A673 (cell line): ENCODE data around the gene FGF11. TPM values are rescaled to one million over a fixed set of nuclear protein-coding genes. Genes with fewer than 3 reads are reported as not detected.

ENCODE experiments used
- BruUV-seq: library from RNA; stranded (reverse); fragments of 400-500 nt; replicated peaks from 2 replicates; lab custom pipeline; 2021; lab: Mats Ljungman, UMichigan
- CTCF ChIA-PET: fragments of 300-600 bp; sonication (Branson Sonifier 250); formaldehyde crosslinking; loops from one replicate; lab custom pipeline; 2022; ENCODE audit warnings: antibody characterized with exemption; lab: Charles Lee
- POLR2A ChIA-PET: fragments of 300-600 bp; sonication (Branson Sonifier 250); formaldehyde crosslinking; loops from one replicate; lab custom pipeline; 2022; ENCODE audit warnings: antibody characterized with exemption; ENCODE audit not compliant: low non-redundant PET; lab: Charles Lee
- DNase-seq: peaks from one replicate; pipeline ENCODE4 v3.0.0-alpha.2; 2015; ENCODE audit warnings: low spot score
- H3K27ac ChIP-seq: fragments of 200-600 bp; sonication (generic); 2 replicates; pipeline ENCODE4 v1.5.1; 2016; ENCODE audit warnings: mixed run types, low read depth, mild to moderate bottlenecking, mixed read lengths, antibody characterized with exemption, low read length; ENCODE audit not compliant: poor library complexity, severe bottlenecking
- H3K27me3 ChIP-seq: fragments of 200-600 bp; sonication (generic); replicated peaks from 2 replicates; pipeline ENCODE4 v1.6.1; 2017; ENCODE audit warnings: mixed run types, low read depth, mild to moderate bottlenecking, mixed read lengths, antibody characterized with exemption, low read length; ENCODE audit not compliant: insufficient read depth, poor library complexity
- H3K36me3 ChIP-seq: fragments of 200-600 bp; sonication (generic); 2 replicates; pipeline ENCODE4 v1.6.1; 2016; ENCODE audit warnings: mixed run types, mild to moderate bottlenecking, mixed read lengths, antibody characterized with exemption, low read length; ENCODE audit not compliant: insufficient read depth, poor library complexity, severe bottlenecking
- H3K4me1 ChIP-seq: fragments of 200-600 bp; sonication (generic); 2 replicates; pipeline ENCODE4 v1.6.1; 2017; ENCODE audit warnings: mixed run types, mild to moderate bottlenecking, mixed read lengths, antibody characterized with exemption, low read length; ENCODE audit not compliant: insufficient read depth, poor library complexity, severe bottlenecking
- H3K4me3 ChIP-seq: fragments of 200-600 bp; sonication (generic); 2 replicates; pipeline ENCODE4 v1.5.1; 2016; ENCODE audit warnings: low read depth, mixed run types, mild to moderate bottlenecking, mixed read lengths, low read length; ENCODE audit not compliant: poor library complexity, severe bottlenecking
- H3K9me3 ChIP-seq: fragments of 200-600 bp; sonication (generic); 2 replicates; pipeline ENCODE4 v1.6.1; 2016; ENCODE audit warnings: mixed run types, low read depth, mild to moderate bottlenecking, mixed read lengths, antibody characterized with exemption, low read length; ENCODE audit not compliant: poor library complexity, severe bottlenecking
- EZH2 ChIP-seq: fragments of 200-600 bp; sonication (generic); IDR thresholded peaks from 2 replicates; pipeline ENCODE4 v1.6.1; 2017; ENCODE audit warnings: borderline replicate concordance, low read depth, mild to moderate bottlenecking, mixed read lengths, antibody characterized with exemption, low read length; ENCODE audit not compliant: poor library complexity, severe bottlenecking
- intact Hi-C: fragments of 100-400 bp; cut with micrococcal nuclease; formaldehyde crosslinking; loops from one replicate; pipeline ENCODE4 v1.10.0; 2022; ENCODE audit not compliant: unreplicated experiment
- total RNA-seq: library from RNA; stranded (reverse); gene quantifications from 2 replicates; pipeline ENCODE4 v1.2.3, GENCODE V29; 2021
- TF ChIP-seq, protein P1 (sequence below): fragments of 300-800, 200-600 bp; sonication (generic); conservative IDR thresholded peaks from 2 replicates; pipeline ENCODE4 v1.5.1; 2017; ENCODE audit warnings: low read depth, mild to moderate bottlenecking, antibody characterized with exemption, low read length, moderate library complexity, mixed read lengths

Gene FGF11
- total RNA-seq, 1 experiment from 2014 or later, result 18.2 TPM

DNA sequence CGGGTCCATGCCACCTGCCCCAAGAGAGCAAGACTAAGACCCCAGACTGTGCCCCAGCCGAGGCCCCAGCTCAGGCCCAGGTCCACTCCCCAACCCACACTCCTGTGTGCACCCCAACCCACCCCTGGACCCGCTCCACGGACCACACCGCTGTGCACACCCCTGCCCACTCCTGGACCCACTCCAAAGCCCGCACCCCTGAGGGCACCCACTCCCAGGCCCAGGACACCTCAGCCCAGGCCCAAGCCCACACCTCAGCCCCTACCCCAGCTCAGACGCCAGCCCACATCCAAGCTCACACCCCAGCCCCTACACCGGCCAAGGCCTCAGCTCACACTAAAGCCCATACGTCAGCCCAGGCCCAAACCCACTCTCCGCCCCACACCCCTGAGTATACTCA is 9.6 kb upstream of the FGF11 start:
- H3K4me3 ChIP-seq, result no peak overlapping the region
- POLR2A ChIA-PET, result no interaction called here
- H3K27me3 ChIP-seq, result no peaks in the 10 kb centered on the region
- no TSS peak for BruUV-seq
- DNase-seq, result no peak
- H3K27ac ChIP-seq, result no peak overlapping the region
- CTCF ChIA-PET, result no interaction called here
- TF ChIP-seq EZH2, result no peak
- TF ChIP-seq, protein P1, sequence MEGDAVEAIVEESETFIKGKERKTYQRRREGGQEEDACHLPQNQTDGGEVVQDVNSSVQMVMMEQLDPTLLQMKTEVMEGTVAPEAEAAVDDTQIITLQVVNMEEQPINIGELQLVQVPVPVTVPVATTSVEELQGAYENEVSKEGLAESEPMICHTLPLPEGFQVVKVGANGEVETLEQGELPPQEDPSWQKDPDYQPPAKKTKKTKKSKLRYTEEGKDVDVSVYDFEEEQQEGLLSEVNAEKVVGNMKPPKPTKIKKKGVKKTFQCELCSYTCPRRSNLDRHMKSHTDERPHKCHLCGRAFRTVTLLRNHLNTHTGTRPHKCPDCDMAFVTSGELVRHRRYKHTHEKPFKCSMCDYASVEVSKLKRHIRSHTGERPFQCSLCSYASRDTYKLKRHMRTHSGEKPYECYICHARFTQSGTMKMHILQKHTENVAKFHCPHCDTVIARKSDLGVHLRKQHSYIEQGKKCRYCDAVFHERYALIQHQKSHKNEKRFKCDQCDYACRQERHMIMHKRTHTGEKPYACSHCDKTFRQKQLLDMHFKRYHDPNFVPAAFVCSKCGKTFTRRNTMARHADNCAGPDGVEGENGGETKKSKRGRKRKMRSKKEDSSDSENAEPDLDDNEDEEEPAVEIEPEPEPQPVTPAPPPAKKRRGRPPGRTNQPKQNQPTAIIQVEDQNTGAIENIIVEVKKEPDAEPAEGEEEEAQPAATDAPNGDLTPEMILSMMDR, result no peak
- intact Hi-C loops, result no loop called here
- no peaks in the 10 kb centered on the region for H3K36me3 ChIP-seq
- H3K9me3 ChIP-seq, result no peaks in the 10 kb centered on the region
- H3K4me1 ChIP-seq, result no peaks in the 10 kb centered on the region

DNA sequence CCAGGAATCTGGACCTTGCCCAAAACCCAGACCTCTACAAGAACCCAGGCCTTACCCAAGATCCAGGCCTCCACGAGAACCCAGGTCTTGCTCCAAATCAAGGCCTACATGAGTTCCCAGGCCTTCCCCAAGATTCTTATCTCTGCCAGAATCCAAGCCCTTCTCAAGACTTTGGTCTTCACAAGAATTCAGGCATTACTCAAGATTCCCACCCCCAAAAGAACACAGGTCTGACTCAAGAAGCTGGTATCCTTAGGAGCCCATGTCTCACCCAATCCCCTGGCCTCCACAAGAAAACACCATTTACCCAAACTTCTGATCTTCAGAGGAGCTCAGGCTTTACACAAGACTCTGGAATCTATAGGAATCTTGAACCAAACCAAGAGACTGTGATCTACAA is 8.1 kb upstream of the FGF11 start:
- DNase-seq, result no peak
- Histone ChIP-seq H3K27ac (no peak overlapping the region), H3K9me3 (no peaks in the 10 kb centered on the region), H3K27me3 (no peaks in the 10 kb centered on the region), H3K4me1 (peaks cover 8% of the 10 kb centered on the region), H3K36me3 (no peaks in the 10 kb centered on the region), H3K4me3 (no peak overlapping the region)
- ChIA-PET POLR2A (no interaction called here), CTCF (interaction anchor here (1.0 kb wide), 1 partner anchor 129 kb away, joined by 5 read pairs; no protein-coding TSS in a partner anchor)
- intact Hi-C loops, result no loop called here
- no TSS peak for BruUV-seq
- TF ChIP-seq, protein P1, result no peak
- TF ChIP-seq EZH2, result no peak

DNA sequence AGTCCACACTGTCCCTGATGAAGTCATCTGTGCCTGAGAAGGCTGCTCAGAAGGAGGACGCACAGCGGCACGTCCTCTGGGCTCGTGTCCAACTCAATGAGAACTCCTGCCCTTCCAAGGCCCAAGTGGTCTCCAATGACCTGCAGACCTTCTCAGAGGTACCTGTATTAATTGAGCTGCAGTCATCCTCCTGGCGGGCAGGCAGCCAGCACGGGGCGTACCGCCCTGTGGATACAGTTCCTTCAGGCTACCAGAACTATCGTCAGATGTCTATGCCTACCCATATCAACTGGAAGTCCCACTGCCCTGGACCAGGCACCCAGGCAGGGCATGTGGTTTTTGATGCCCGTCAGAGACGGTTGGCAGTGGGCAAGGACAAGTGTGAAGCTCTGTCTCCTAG is 7.0 kb upstream of the FGF11 start:
- H3K27me3 ChIP-seq, result no peaks in the 10 kb centered on the region
- intact Hi-C loops, result no loop called here
- CTCF ChIA-PET, result no interaction called here
- BruUV-seq, result no TSS peak
- DNase-seq, result no peak
- no peaks in the 10 kb centered on the region for H3K36me3 ChIP-seq
- peaks cover 14% of the 10 kb centered on the region for H3K4me1 ChIP-seq
- POLR2A ChIA-PET, result no interaction called here
- H3K27ac ChIP-seq, result no peak overlapping the region
- H3K4me3 ChIP-seq, result no peak overlapping the region
- H3K9me3 ChIP-seq, result no peaks in the 10 kb centered on the region
- TF ChIP-seq EZH2, result no peak
- TF ChIP-seq, protein P1, result no peak
